Cardiac muscle cell (in vitro differentiated cells and primary cell): ENCODE data around the gene TMEM203. TPM values are rescaled to one million over a fixed set of nuclear protein-coding genes. Genes with fewer than 3 reads are reported as not detected.

Experiments used
- DNase-seq, 2 donors: peaks; one replicate each; pipeline versions ENCODE4 v3.0.0 to v3.0.0-alpha.2; 2010 to 2017; ENCODE audit warnings: low read depth in 1 of 2, low spot score in 1 of 2
- H3K27ac ChIP-seq: fragments of 200-600 bp; sonication (generic); 2 replicates; pipeline ENCODE4 v1.5.1; 2016
- H3K27me3 ChIP-seq: fragments of 200-600 bp; sonication (generic); 2 replicates; pipeline ENCODE4 v1.6.0; 2016; ENCODE audit warnings: control low read depth
- H3K36me3 ChIP-seq: fragments of 200-600 bp; sonication (generic); 2 replicates; pipeline ENCODE4 v1.5.1; 2016; ENCODE audit warnings: control low read depth
- H3K4me1 ChIP-seq: fragments of 200-600 bp; sonication (generic); 2 replicates; pipeline ENCODE4 v1.8.1; 2017; ENCODE audit warnings: low read depth, mild to moderate bottlenecking, mixed run types
- H3K4me3 ChIP-seq: fragments of 200-600 bp; sonication (generic); 2 replicates; pipeline ENCODE4 v1.5.1; 2016; ENCODE audit warnings: mild to moderate bottlenecking
- H3K9me3 ChIP-seq: fragments of 200-600 bp; sonication (generic); 2 replicates; pipeline ENCODE4 v1.5.1; 2017; ENCODE audit warnings: low read depth, mild to moderate bottlenecking, control low read depth
- CTCF ChIP-seq: IDR thresholded peaks from 2 replicates; pipeline ENCODE4 v1.5.1; 2012; ENCODE audit warnings: low read depth, mild to moderate bottlenecking, low read length
- polyA plus RNA-seq: library from polyadenylated mRNA; unstranded; fragments of >200 nt; fragmentation: Nextera tagmentation; extraction: Ambion mirVana; gene quantifications from 2 replicates; pipeline ENCODE4 v1.2.1, GENCODE V29; 2016
- total RNA-seq: library from RNA; depleted of rRNA; stranded (reverse); fragments of >200 nt; gene quantifications from 2 replicates; pipeline ENCODE4 v1.2.3, GENCODE V29; 2016

Gene TMEM203
- total and polyA plus RNA-seq, 2 experiments from 2014 or later = 44.7 to 86.6 TPM

GRCh38 chr9:137236936-137237421 is 31.5 kb upstream of the TMEM203 start:
- Histone ChIP-seq H3K27me3 (no peaks in the 10 kb centered on the region), H3K4me3 (no peak overlapping the region), H3K27ac (peak overlapping the region; percentile 11), H3K36me3 (peaks cover 1% of the 10 kb centered on the region), H3K9me3 (no peaks in the 10 kb centered on the region), H3K4me1 (peaks cover 15% of the 10 kb centered on the region)
- no peak for DNase-seq
- no peak for TF ChIP-seq CTCF

GRCh38 chr9:137236238-137236935 is 30.9 kb upstream of the TMEM203 start:
- Histone ChIP-seq H3K4me1 (peaks cover 14% of the 10 kb centered on the region), H3K36me3 (no peaks in the 10 kb centered on the region), H3K27ac (peak overlapping the region; percentile 32), H3K27me3 (no peaks in the 10 kb centered on the region), H3K4me3 (no peak overlapping the region), H3K9me3 (no peaks in the 10 kb centered on the region)
- TF ChIP-seq CTCF = peak; percentile 97
- peak; percentile 80 to 96 for DNase-seq

- no peak overlapping the region for H3K4me3 ChIP-seq
- H3K4me1 ChIP-seq = peaks cover 14% of the 10 kb centered on the region
- H3K27ac ChIP-seq = peak overlapping the region; percentile 32
- no peak for TF ChIP-seq CTCF
- no peaks in the 10 kb centered on the region for H3K27me3 ChIP-seq
- no peaks in the 10 kb centered on the region for H3K9me3 ChIP-seq
- DNase-seq = no peak
- no peaks in the 10 kb centered on the region for H3K36me3 ChIP-seq
Measured at GRCh38 chr9:137235424-137236237, 30.2 kb upstream of the TMEM203 start.

- Histone ChIP-seq H3K36me3 (no peaks in the 10 kb centered on the region), H3K27ac (no peak overlapping the region), H3K27me3 (no peaks in the 10 kb centered on the region), H3K4me1 (peaks cover 14% of the 10 kb centered on the region), H3K4me3 (no peak overlapping the region), H3K9me3 (no peaks in the 10 kb centered on the region)
- no peak for TF ChIP-seq CTCF
- no peak for DNase-seq
Measured at GRCh38 chr9:137234758-137235423, 29.4 kb upstream of the TMEM203 start.

GRCh38 chr9:137234055-137234697 is 28.7 kb upstream of the TMEM203 start:
- peaks cover 14% of the 10 kb centered on the region for H3K4me1 ChIP-seq

More at GRCh38 chr9:137234055-137234697, 28.7 kb upstream of the TMEM203 start:
- no peak overlapping the region for H3K4me3 ChIP-seq
- no peak for DNase-seq
- H3K27ac ChIP-seq = no peak overlapping the region
- no peaks in the 10 kb centered on the region for H3K9me3 ChIP-seq
- H3K36me3 ChIP-seq = no peaks in the 10 kb centered on the region
- TF ChIP-seq CTCF = no peak
- H3K27me3 ChIP-seq = no peaks in the 10 kb centered on the region
